NCI-H524 treated with DMSO at 0.1 percent for 48 hours (cell line): ENCODE measurements around the gene CCNB1IP1.
"Not testable (repeated sequence)": the region's sequence is repeated elsewhere in the genome, so short reads cannot be mapped to it uniquely, and the experiment has no call there.

Experiments used
- DNase-seq: peaks from one replicate; lab custom pipeline; 2025; lab: John Stamatoyannopoulos, UW

Gene CCNB1IP1, protein sequence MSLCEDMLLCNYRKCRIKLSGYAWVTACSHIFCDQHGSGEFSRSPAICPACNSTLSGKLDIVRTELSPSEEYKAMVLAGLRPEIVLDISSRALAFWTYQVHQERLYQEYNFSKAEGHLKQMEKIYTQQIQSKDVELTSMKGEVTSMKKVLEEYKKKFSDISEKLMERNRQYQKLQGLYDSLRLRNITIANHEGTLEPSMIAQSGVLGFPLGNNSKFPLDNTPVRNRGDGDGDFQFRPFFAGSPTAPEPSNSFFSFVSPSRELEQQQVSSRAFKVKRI

DNA sequence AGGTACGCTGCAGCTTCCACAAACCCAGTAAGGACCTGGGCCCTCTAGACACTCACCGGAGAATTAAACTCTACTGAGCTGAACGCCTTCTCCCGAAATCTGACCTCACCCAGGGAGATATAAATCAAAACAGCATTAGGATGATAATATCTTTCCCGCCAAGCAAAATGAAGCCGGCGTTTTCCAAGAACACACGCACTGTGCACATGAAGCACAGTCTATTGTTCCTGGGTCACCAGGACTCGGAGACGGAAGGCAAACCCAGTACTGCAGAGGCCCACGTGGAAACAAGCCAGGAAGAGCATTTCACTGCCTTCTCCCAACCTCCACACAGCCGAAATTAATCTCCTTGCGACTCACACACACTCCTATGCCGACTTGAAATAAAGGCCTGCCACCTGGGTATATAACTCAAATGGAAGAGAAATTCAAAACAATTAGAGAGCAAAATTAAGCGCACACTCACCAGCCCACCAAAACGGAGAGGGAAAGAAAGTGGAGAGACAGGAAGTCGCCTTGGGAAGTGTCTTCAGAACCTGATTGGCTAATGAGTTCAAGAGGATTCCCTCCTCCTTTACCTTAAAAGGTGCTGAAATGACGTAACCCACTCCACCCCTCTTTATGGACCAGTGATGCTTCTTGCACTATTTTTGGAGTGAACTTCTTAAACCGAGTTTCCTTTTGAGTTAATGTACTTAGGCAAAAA, at the start of gene CCNB1IP1:
Gene CCNB1IP1 (minus strand): TSS at position 492 of the 706 bp plus-strand sequence. CDS start 16,756 bp downstream, outside the sequence.
- peak; percentile 95 for DNase-seq

DNA sequence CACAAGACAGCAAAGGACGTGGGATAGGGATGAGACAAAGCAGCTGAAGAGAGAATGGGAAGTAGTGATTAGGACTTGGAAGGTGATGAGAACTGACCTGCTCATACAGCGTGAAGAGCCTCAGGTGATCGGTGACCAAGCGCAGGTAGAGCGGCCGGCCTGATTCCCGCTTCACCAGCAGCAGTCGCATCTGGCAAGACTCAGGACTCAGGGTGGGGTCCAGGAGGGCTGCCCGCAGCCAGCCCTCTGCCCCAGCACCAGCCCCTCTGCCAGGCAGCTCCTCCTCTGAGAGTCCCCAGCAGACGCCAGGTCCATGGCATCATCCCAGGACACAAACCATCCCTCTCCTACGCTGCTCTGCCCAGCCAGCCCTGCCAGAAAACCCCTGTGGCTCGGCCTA, 49.4 kb upstream of the CCNB1IP1 start:
- DNase-seq = no peak

DNA sequence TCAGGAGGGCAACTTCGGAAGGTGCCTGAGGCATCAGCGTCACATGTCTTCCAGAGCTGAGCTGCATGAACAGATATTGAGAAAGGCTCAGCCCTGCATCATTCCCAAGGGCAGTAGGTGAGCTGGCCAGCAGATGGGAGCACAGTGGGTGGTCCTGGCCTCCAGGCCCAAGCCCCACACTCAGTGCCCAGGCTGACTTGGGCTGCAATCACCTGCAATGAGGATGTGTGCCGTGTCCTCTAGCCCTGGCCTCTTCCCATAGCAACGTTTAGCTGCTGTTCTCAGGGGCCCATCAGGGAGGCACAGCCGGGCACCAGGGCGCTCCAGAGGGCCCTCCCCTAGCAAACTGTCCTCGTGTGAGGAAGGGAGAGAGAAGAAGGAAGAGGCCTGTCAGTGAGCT, 48.3 kb upstream of the CCNB1IP1 start:
- DNase-seq = no peak

DNA sequence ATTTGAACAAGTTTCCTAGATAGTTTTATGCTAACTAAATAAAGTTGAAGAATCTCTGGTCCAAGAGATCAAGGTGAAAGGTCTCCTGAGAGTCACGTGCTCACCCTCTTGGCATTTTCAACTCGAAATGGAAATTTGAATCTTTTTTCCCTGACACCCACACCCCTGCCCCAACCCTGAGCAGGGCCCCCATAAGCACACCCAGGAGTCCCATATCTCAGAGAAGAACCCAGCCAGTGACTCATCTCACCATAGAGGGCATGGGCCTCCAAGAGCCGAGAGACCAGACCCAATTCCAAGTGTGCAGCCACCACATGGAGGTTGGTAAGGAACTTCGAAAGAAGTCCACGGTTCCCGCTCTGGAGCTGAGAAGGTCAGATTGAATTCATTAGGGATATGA, 47.6 kb upstream of the CCNB1IP1 start:
- no peak for DNase-seq

DNA sequence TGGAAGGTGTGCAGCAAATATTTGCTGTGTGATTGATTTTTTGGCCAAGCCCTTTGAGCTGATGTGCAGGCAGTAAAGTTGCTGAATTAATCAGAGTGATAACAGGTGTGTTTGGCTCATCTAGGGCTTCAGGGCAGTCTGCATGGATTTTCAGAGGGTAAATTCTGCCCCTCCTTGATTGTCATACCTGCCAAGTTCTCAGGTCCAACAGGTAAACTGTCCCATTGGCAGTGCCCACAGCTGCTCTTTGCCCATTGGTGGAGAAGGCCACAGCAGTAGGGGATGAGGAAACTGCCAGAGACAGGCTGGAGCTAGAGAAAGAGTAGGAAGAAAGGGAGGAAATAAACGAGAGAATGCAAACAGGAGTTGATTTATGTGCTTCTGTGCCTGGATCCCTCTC, 46.7 kb upstream of the CCNB1IP1 start:
- DNase-seq = no peak

DNA sequence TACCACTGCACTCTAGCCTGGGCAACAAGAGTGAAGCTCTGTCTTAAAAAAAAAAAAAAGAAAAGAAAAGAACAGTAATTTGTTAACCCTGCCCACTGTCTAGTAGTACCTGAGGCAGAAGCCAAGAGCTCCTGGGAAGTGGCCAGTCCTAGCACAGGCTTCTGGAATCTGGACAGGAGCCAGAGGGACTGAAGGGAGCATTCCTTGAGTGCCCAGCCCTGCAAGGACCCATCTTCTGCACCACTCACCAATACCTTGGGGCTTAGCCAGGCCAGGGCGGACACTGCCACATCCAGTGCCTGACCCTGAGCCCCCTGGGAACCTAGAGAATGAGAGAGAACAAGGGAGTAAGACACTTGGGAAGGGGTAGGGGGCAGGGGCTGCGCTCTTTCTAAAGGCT, 44.1 kb upstream of the CCNB1IP1 start:
- DNase-seq = no peak

DNA sequence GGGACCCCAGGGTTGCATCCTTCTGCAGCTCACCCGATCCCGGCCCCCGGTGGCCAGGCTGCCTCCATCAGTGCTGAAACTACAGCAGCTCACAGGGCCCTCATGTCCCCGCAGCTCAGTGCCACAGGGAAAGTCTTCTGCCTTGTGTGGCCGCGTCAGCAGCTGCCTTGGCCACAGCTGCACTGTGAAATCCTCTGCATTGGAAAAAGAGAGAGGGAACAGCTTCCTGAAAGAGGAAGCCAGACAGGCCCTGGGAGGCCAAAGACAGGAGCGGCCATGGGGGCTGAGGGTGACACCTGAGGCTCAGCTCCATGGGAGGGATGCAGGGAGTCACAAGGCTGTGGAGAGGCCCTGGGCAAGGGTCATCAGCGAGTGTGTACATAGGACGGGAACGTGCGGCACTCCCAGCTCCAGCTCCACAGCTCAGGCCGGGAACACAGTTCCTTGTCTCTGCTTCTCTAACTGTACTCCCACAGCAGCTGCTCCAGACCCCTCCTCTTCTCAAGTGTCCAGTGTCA, 43.1 kb upstream of the CCNB1IP1 start:
- no peak for DNase-seq

DNA sequence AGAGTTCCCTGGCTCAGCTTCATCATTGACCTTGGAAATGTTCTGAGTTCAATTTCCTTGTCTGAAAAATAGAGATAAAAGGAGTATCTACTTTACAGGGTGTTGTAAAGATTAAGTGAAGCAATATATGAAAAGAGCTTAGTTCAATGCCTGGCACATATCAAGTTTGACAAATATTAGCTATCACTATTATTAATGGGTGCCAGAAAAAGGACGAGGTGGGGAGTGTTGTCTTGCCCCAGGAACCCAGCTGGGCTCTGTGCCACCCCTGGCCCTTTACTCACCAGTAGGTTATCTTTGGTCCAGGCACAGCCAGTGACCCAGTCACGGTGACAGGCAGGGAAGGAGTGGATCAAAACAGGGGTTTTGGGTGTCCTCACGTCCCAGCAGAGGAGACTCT, 42.4 kb upstream of the CCNB1IP1 start:
- DNase-seq = no peak

DNA sequence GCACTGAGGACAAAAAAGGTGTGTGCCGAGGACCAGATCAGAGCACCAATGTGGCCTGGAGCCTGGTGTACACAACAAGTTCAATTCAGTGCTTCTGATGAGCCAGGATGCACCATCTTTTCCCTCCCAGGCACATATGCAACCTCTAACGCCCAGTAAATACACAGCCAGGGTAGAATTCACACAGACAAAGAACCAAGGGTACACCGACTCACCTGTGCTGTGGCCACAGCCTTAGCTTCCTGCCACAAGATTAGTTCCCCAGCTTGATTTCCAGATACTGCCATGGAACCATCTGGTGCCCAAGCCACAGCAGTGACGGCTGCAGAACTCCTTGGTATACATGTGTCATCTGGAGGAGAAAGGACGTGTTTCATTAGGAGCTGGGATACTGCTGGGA, 39.7 kb upstream of the CCNB1IP1 start:
- no peak for DNase-seq

DNA sequence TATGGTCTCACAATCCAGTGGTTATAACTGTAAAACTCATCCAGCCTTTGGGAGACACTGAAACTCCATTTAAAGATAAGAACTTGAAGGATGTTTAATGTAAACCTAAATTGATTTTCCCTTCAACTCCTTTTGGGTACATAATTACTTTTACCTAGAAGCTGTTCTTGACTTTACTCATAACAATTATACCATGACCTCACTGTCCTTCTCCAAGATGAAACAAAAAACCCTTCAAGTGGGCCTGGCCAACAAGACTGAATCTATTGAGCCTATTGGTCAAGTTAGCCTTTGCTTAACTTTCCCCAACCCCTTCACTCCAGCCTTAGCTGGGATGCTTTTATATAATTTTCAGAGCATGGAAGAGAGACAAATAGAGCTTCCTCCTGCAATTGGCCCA, 32.8 kb upstream of the CCNB1IP1 start:
- no peak for DNase-seq

DNA sequence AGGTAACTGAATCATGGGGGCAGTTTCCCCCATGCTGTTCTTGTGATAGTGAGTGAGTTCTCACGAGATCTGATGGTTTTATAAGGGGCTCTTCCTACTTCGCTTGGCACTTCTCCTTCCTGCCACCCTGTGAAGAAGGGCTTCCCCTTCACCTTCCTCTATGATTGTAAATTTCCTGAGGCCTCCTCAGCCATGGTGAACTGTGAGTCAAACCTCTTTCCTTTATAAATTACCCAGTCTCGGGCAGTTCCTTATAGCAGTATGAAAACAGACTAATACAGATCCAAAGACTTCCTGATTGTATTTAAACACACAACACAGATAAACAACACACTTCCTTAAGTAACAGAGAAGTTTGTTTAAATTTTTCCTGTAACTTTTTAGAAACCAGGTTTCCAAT, 25.4 kb upstream of the CCNB1IP1 start:
- DNase-seq = not testable (repeated sequence)

DNA sequence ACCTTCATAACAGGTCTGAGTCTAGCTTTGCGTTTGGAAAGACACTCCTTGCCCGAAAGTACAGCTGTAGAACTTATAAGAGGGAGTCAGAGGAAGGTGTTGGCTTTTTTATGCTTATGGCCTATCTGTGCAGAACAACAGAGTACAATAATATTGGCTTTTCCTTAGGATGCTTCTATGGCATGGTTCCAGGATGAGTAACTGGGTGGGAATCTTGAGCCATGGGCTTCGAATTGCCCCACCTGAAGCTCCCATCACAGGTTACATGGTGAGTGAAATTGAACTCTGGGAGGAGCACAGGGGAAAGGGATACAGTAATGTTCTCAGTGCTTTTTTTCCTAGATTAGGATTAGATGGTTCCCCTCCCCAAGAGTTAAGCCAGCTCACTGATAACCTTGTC, 23.3 kb upstream of the CCNB1IP1 start:
- no peak for DNase-seq

DNA sequence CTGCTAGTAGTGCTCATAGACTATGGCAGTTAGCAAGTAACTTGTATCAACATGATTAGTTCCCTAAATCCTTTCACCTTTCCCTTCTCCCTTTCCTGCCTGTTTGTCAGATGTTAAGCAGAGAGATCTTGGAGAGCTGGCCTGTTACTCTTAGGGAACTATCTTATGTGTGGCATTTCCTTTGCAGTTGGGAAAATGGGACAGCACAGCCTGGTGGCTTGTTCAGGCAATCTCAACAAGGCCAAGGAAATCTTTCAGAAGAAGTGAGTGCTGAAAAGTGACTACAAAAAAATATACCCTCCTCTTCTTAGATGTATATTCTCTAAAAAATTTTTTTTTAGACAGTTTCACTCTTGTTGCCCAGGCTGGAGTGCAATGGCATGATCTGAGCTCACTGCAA, 17.8 kb upstream of the CCNB1IP1 start:
- no peak for DNase-seq

DNA sequence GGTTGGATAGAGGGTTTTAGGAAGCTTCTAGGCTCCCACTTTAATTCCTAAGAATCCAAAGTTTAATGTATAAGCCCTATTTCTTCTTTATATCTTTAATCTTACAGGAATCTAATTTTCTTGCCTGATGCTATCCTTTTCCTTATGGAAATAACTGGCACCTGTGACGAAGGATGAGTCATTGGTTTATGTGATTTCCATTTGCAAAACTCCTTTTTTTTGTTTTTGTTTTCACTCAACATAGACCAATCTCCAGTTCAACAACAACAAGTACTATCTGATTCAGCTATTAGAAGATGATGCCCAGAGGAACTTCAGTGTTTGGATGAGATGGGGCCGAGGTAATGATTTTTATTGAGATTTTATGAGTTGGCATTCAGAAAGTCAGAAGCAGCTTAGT, 17.2 kb upstream of the CCNB1IP1 start:
- DNase-seq = no peak

DNA sequence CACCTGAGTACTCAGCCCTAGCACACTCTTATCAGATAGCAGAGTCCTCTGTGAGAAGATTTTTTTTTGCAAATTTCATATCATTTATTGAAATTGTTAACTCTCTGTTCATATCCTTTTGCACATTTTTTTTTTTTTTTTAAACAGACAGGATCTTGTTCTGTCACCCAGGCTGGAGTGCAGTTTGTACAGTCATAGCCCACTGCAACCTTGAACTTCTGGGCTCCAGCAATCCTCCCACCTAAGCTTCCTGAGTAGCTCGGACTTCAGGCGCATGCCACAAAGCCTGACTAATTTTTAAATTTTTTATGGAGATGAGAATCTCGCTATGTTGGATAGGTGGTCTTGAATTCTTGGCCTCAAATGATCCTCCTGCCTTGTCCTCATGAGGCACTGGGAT, 14.7 kb upstream of the CCNB1IP1 start:
- no peak for DNase-seq

DNA sequence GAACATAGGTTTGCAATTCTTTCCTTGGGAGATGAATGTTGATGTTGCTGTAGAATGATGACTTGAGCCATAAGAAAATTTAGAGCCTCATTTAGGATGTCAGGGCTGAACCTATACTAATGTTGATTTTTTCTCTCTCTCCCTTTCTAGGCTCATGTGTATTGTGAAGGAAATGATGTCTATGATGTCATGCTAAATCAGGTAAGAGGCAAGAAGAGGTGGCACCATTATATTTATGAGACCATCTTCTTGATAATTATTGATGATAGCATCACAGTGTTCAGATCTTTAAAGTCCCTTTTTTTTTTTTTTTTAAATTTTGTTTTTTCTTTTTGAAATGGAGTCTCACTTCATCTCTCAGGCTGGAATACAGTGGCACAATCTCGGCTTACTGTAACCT, 13.6 kb upstream of the CCNB1IP1 start:
- no peak for DNase-seq

DNA sequence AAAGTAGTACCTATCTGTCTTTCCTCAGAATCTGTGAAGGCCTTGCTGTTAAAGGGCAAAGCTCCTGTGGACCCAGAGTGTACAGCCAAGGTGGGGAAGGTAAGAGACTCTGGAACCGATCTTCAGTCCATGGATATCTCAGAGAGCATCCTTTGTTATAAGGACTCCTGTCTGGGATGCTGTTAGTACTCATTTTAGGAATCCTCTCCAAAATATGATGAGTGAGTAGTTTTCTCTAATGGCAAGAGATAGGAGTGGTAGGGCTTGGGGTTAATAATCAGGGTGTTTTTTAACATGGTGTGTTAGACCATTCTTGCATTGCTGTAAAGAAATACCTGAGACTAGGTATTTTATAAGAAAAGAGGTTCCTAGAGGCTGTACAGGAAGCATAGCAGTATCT, 12.3 kb upstream of the CCNB1IP1 start:
- no peak for DNase-seq

DNA sequence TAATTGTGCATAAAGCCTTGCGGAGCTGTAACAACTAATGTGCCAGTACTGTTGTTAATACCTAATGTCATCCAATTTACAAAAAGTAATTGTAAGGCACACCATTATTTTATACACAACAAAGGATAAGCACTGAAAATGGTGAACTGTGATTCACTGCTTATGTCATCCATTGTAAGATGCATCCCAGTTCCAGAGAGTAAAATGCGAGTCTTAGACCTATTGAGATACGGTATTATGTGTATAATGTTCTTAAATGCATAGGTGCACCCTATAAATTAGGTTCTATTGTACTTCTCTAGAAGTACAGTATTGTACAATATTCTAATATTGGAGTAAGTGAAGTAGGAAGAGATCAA, 10.8 kb upstream of the CCNB1IP1 start:
- DNase-seq = peak; percentile 15

DNA sequence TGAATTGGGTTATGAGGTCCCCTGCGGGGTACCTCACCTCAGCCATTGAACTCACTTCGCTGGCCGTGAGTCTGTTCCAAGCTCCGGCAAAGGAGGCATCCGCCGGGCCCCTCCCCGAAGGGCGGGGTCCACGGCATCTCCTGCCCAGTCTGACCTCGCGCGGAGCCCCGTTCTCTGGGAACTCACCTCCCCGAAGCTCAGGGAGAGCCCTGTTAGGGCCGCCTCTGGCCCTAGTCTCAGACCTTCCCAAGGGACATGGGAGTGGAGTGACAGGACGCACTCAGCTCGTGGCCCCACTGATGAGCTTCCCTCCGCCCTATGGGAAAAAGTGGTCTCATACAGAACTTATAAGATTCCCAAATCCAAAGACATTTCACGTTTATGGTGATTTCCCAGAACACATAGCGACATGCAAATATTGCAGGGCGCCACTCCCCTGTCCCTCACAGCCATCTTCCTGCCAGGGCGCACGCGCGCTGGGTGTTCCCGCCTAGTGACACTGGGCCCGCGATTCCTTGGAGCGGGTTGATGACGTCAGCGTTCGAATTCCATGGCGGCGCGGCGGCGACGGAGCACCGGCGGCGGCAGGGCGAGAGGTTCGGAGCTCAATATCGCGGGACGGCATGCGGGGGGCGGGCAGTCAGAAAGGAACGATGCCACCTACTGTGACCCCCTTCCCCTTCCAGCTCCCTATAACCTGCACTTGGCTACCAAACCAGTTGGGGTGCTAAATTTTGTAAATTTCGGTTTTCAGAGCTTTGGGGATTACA, 10.2 kb upstream of the CCNB1IP1 start, which contains the start of gene PARP2:
Gene PARP2 (plus strand): TSS at position 544 of the 770 bp plus-strand sequence. CDS start 7 bp downstream, at position 551.
- DNase-seq = peak; percentile 100

DNA sequence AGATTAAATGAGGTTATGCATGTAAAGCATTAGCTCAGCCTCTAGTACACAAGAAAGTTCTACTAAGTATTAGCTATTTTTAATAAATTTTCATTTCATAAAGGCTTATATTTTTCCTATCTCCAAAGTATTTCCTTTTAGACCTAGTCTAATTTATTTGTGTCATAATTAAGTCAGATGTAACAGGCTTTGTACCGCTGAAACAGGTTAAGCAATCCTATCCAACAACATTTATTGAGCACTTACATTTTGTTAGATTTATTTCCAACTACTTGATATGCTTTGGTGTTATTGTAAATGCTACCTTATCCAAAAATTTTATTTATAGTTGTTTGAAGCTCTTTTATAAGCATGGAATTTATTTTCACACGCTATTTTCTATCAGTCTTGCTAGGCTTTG, 8.6 kb upstream of the CCNB1IP1 start:
- no peak for DNase-seq

DNA sequence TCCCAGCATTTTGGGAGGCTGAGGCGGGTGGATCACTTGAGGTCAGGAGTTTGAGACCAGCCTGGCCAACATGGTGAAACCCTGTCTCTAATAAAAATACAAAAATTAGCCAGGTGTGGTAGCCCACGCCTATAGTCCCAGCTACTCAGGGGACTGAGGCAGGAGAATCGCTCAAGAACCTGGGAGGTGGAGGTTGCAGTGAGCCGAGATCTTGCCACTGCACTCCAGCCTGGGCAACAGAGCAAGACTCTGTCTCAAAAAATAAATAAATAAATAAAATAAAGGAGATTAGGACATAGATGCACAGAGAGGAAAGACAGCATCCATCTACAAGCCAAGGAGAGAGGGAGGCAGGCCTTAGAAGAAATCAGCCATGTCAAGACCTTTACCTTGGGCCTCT, 8.0 kb upstream of the CCNB1IP1 start:
- DNase-seq = not testable (repeated sequence)

DNA sequence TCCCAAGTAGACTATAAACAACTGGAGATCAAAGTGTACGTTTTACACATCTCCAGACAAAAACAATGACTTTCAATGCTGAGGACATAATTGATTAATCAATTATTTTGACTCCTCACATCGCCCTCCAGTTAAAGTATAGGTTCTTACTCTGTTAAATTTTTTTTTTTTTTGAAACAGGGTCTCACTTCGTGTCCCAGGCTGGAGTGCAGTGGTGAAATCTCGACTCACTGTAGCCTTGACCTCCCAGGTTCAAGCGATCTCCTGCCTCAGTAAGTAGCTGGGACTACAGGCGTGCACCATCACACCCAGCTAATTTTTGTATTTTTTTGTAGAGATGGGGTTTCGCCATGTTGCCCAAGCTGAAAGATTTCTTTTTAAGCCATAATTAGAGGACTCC, 938 bp upstream of the CCNB1IP1 start:
- DNase-seq = no peak

DNA sequence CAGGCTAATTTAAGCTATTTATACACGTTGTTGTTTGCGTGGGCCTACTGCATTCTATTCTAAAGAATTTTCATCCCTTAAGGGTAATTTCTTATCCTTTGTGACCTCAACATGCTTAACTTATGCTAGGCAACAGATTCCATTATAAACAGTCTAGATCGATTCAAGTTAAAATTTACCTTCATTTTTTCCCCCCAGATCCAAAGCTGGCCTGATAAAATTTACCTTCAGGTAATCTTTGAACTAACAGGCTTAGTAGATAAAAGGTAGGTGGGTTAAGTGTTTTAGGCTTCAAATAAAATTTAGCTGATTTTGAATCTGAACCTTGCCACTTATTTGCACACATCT, 389 bp upstream of the CCNB1IP1 start:
- no peak for DNase-seq
